ENCODE measurements around the gene TTC7B. TPM values are rescaled to one million over a fixed set of nuclear protein-coding genes. Genes with fewer than 3 reads are reported as not detected.

The TTC7B gene
- total RNA-seq, 1 donor from 2014 or later: 83.1 TPM

DNA sequence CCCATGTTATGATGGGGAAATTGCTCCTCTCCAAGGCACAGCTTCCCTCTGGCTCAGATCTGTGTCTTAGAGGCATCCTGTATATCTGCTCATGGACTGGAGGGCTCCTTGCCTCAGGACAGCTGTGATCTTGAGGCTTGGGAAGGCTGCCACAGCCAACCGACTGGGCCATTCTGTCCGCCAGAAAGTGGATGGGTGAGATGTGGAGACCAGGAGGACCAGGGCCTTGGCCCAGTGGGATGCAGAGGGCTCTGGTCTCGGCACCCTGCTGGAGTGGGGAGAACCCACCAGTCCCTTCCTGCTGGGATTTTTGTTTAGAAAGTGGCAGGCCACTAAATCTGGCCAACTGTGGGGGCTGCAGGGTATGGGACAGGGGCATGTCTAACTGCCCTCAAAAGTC lies 270.8 kb downstream of the TTC7B start:
- Mint-ChIP-seq H3K9me3 (ENCODE audit: unreplicated experiment) (peaks cover 11% of the 10 kb centered on the region), H3K27me3 (ENCODE audit: unreplicated experiment) (peaks cover 14% of the 10 kb centered on the region), H3K4me1 (ENCODE audit: low read depth, unreplicated experiment) (peaks cover 19% of the 10 kb centered on the region), H3K4me3 (ENCODE audit: unreplicated experiment) (no peak overlapping the region), H3K27ac (ENCODE audit: unreplicated experiment) (peak overlapping the region; percentile 11), H3K36me3 (ENCODE audit: unreplicated experiment) (no peaks in the 10 kb centered on the region)
- TF ChIP-seq, protein P1, sequence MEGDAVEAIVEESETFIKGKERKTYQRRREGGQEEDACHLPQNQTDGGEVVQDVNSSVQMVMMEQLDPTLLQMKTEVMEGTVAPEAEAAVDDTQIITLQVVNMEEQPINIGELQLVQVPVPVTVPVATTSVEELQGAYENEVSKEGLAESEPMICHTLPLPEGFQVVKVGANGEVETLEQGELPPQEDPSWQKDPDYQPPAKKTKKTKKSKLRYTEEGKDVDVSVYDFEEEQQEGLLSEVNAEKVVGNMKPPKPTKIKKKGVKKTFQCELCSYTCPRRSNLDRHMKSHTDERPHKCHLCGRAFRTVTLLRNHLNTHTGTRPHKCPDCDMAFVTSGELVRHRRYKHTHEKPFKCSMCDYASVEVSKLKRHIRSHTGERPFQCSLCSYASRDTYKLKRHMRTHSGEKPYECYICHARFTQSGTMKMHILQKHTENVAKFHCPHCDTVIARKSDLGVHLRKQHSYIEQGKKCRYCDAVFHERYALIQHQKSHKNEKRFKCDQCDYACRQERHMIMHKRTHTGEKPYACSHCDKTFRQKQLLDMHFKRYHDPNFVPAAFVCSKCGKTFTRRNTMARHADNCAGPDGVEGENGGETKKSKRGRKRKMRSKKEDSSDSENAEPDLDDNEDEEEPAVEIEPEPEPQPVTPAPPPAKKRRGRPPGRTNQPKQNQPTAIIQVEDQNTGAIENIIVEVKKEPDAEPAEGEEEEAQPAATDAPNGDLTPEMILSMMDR (IDR thresholded peaks at IDR 0.05; ENCODE audit: partially characterized antibody, unreplicated experiment): no peak
- DNase-seq: no peak

DNA sequence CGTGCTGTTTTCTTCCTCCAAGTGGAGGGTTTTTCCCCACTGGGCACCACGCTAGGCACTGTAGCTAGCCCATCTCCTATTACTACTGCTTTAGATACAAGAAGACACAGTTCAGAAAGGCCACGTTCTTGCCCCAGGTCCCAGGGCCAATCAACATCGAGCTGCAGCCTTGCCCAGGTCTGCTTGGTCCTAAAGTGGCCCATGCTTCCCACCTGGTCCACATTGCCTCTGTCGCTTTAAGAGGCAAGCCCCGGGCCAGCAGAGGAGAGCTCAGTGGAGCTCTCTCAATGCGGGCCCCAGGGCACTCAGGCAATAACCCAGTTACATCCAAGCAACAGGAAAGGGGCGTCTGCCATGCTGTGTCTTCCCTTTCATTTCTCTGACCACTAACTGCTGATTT lies 271.3 kb downstream of the TTC7B start:
- DNase-seq: no peak
- H3K9me3 Mint-ChIP-seq (ENCODE audit: unreplicated experiment): peaks cover 9% of the 10 kb centered on the region
- H3K4me1 Mint-ChIP-seq (ENCODE audit: low read depth, unreplicated experiment): peaks cover 19% of the 10 kb centered on the region
- H3K27me3 Mint-ChIP-seq (ENCODE audit: unreplicated experiment): peaks cover 14% of the 10 kb centered on the region
- no peak overlapping the region for H3K4me3 Mint-ChIP-seq (ENCODE audit: unreplicated experiment)
- TF ChIP-seq, protein P1 (IDR thresholded peaks at IDR 0.05; ENCODE audit: partially characterized antibody, unreplicated experiment): no peak
- H3K36me3 Mint-ChIP-seq (ENCODE audit: unreplicated experiment): no peaks in the 10 kb centered on the region
- H3K27ac Mint-ChIP-seq (ENCODE audit: unreplicated experiment): peak overlapping the region; percentile 11

DNA sequence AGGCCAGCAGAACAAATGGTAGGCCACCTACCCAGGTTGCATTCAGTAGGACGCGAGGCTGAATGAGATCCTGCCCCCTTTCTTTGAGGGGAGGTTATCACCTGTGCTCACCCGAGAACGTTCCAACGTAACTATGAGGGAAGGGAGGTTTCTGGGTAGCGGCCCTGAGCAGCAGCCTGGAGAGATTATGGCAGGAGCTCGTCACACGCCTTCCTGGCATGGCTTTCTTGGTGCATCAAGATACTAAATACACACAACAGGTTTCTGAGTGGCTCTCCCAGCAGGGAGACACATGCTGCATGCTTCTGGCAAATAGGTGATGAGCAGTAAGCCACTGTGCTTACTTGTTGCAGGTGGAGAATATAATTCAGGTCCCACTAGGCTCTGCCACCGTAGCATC lies 271.7 kb downstream of the TTC7B start:
- Mint-ChIP-seq H3K4me1 (ENCODE audit: low read depth, unreplicated experiment) (peaks cover 19% of the 10 kb centered on the region), H3K27ac (ENCODE audit: unreplicated experiment) (no peak overlapping the region), H3K4me3 (ENCODE audit: unreplicated experiment) (no peak overlapping the region), H3K27me3 (ENCODE audit: unreplicated experiment) (peaks cover 14% of the 10 kb centered on the region), H3K9me3 (ENCODE audit: unreplicated experiment) (peaks cover 9% of the 10 kb centered on the region), H3K36me3 (ENCODE audit: unreplicated experiment) (no peaks in the 10 kb centered on the region)
- TF ChIP-seq, protein P1 (IDR thresholded peaks at IDR 0.05; ENCODE audit: partially characterized antibody, unreplicated experiment): no peak
- DNase-seq: no peak

DNA sequence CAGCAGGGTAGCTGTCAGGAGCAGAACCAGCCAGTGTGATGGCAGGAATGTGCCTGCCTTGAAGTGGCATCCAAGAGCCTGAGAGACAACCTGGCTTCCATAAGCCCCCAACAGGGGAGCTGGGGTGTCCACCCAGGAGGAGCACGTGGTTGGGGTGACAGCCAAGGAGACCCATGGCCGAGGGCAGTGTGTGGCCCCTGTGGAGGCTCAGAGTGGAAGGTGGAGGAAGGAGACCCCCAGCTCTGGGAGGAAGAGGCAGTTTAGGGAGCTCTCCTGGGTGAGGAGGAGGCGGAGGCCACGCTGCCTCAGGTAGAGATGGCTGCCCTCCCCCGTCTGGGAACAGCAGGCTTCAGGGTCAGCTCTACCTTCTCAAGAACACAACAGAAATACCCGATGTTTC lies 272.4 kb downstream of the TTC7B start:
- no peak overlapping the region for H3K27ac Mint-ChIP-seq (ENCODE audit: unreplicated experiment)
- TF ChIP-seq, protein P1 (IDR thresholded peaks at IDR 0.05; ENCODE audit: partially characterized antibody, unreplicated experiment): no peak

DNA sequence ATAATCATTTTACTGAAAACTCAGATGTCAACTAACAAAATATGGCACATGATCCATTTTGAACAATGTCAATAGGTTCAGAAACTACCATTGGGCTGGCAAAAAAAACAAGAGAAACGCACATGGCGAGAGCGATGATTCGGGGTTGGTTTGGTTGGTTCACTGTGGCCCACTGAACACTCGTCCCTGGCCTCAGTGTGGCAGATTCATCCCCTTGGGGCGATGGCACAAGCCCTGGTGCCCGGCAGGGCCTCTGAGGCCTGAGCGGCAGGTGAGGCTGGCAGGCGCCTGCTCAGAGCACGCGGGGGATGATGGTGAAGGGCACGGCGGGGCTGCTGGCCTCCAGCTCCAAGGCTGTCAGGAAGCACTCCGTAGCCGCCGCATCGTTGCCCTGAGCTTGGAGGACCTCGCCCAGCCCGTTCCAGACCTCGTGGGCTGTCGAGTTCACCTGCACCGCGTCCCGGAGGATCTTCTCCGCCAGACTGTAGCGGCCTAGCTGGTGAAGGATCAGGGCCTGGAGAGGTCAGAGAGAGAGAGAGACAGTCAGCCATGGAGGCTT lies 275.1 kb downstream of the TTC7B start:
- Mint-ChIP-seq H3K4me3 (ENCODE audit: unreplicated experiment) (no peak overlapping the region), H3K27me3 (ENCODE audit: unreplicated experiment) (peaks cover 3% of the 10 kb centered on the region), H3K4me1 (ENCODE audit: low read depth, unreplicated experiment) (peaks cover 19% of the 10 kb centered on the region), H3K27ac (ENCODE audit: unreplicated experiment) (no peak overlapping the region), H3K36me3 (ENCODE audit: unreplicated experiment) (peaks cover 8% of the 10 kb centered on the region), H3K9me3 (ENCODE audit: unreplicated experiment) (peaks cover 13% of the 10 kb centered on the region)
- DNase-seq: no peak
- TF ChIP-seq, protein P1 (IDR thresholded peaks at IDR 0.05; ENCODE audit: partially characterized antibody, unreplicated experiment): no peak

More for the DNA sequence above, 272.4 kb downstream of the TTC7B start:
- H3K9me3 Mint-ChIP-seq (ENCODE audit: unreplicated experiment): peaks cover 9% of the 10 kb centered on the region
- H3K4me1 Mint-ChIP-seq (ENCODE audit: low read depth, unreplicated experiment): peaks cover 21% of the 10 kb centered on the region
- no peak overlapping the region for H3K4me3 Mint-ChIP-seq (ENCODE audit: unreplicated experiment)
- H3K27me3 Mint-ChIP-seq (ENCODE audit: unreplicated experiment): peaks cover 14% of the 10 kb centered on the region
- H3K36me3 Mint-ChIP-seq (ENCODE audit: unreplicated experiment): no peaks in the 10 kb centered on the region
- no peak for DNase-seq
